ENCODE results near the gene CDH10. TPM values are rescaled to one million over a fixed set of nuclear protein-coding genes. Genes with fewer than 3 reads are reported as not detected.

The CDH10 gene
- total RNA-seq, 1 experiment from 2014 or later: 0.31 TPM

DNA sequence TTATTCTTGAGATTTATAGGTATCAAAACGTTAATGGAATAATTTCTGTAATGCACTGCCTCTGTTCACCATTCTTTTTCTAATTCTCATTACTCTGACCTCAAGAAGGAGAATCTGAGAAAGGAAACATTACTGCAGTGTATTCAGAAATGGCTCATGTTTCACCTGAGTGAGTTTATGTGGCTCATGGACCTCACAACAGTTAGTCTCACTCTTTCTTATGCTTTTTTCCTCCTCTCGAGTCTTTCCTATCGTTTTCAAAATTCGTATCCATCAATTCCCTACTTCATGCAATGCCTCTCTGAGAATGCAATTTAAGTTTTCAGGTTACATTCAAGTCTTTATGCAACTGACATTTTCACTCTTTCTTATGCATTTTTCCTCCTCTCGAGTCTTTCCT is 9.6 kb downstream of the CDH10 start:
- Histone ChIP-seq H3K23ac (ENCODE audit: insufficient read length, low read depth, low read length) (no peak overlapping the region), H3K4ac (ENCODE audit: low read depth, low read length) (no peak overlapping the region), H2BK15ac (ENCODE audit: low read depth, low read length) (no peak overlapping the region), H2AK5ac (ENCODE audit: insufficient read length, low read length) (no peak overlapping the region), H3K9ac (ENCODE audit: extremely low read depth, insufficient read length, low read length) (no peak overlapping the region), H3K18ac (ENCODE audit: insufficient read length, low read depth, low read length) (no peak overlapping the region), H3K9me3 (ENCODE audit: control insufficient read depth, low read depth, low read length) (no peaks in the 10 kb centered on the region), H4K91ac (ENCODE audit: insufficient read length, low read depth, low read length) (no peak overlapping the region), H3K4me1 (ENCODE audit: insufficient read depth, low read length) (peaks cover 3% of the 10 kb centered on the region; the same call in 1 of the 2 replicates), H3K27ac (ENCODE audit: insufficient read length, low read depth, low read length) (no peak overlapping the region), H3K79me1 (ENCODE audit: insufficient read depth, low read depth, low read length, poor library complexity, severe bottlenecking) (no peaks in the 10 kb centered on the region), H4K20me1 (ENCODE audit: control insufficient read depth, insufficient read depth, insufficient read length) (no peaks in the 10 kb centered on the region), H3K79me2 (ENCODE audit: insufficient read depth, low read length) (no peaks in the 10 kb centered on the region), H3K14ac (ENCODE audit: insufficient read depth, low read length) (no peak overlapping the region), H2BK5ac (ENCODE audit: insufficient read length, low read length) (no peak overlapping the region), H2AFZ (ENCODE audit: low read length) (no peak overlapping the region), H2BK120ac (ENCODE audit: low read depth, low read length, poor library complexity, severe bottlenecking) (no peak overlapping the region), H2BK12ac (ENCODE audit: insufficient read length, low read depth, low read length) (no peak overlapping the region), H4K5ac (ENCODE audit: insufficient read length, low read depth, low read length) (no peak overlapping the region), H3K56ac (ENCODE audit: insufficient read length, low read depth, low read length) (no peak overlapping the region), H3K27me3 (ENCODE audit: insufficient read depth, low read length) (no peaks in the 10 kb centered on the region), H2BK20ac (ENCODE audit: low read depth, low read length, poor library complexity, severe bottlenecking) (no peak overlapping the region), H4K8ac (replicated peaks; ENCODE audit: insufficient read length, low read depth, low read length) (no peak overlapping the region), H3T11ph (ENCODE audit: low read length) (no peak overlapping the region), H3K4me2 (ENCODE audit: insufficient read depth, insufficient read length, low read length) (no peak overlapping the region), H3K23me2 (ENCODE audit: insufficient read length, low read depth, low read length, poor library complexity, severe bottlenecking) (no peaks in the 10 kb centered on the region)
- DNase-seq: no peak
- no peak overlapping the region for H3K27ac Mint-ChIP-seq
- TF ChIP-seq, protein P1, sequence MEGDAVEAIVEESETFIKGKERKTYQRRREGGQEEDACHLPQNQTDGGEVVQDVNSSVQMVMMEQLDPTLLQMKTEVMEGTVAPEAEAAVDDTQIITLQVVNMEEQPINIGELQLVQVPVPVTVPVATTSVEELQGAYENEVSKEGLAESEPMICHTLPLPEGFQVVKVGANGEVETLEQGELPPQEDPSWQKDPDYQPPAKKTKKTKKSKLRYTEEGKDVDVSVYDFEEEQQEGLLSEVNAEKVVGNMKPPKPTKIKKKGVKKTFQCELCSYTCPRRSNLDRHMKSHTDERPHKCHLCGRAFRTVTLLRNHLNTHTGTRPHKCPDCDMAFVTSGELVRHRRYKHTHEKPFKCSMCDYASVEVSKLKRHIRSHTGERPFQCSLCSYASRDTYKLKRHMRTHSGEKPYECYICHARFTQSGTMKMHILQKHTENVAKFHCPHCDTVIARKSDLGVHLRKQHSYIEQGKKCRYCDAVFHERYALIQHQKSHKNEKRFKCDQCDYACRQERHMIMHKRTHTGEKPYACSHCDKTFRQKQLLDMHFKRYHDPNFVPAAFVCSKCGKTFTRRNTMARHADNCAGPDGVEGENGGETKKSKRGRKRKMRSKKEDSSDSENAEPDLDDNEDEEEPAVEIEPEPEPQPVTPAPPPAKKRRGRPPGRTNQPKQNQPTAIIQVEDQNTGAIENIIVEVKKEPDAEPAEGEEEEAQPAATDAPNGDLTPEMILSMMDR (conservative IDR thresholded peaks at IDR 0.05): no peak
- no peaks in the 10 kb centered on the region for H3K36me3 Mint-ChIP-seq (ENCODE audit: insufficient read depth in 1 of 3, low read depth in 3 of 3)
- no peak overlapping the region for H3K4me3 Mint-ChIP-seq
- H3K9me3 Mint-ChIP-seq: no peaks in the 10 kb centered on the region
- 100% methylated on average over 1 of the region's 5 CpGs for WGBS (ENCODE audit: extremely low coverage, insufficient read length, low lambda C conversion rate)
- H3K27me3 Mint-ChIP-seq (ENCODE audit: low read depth): peaks cover 4% of the 10 kb centered on the region
- H3K4me1 Mint-ChIP-seq: peaks cover 5 to 7% of the 10 kb centered on the region in 2 experiments

Data from H9 (cell line).